ENCODE results near the gene PRKAR1A.

Gene PRKAR1A

GRCh38 chr17:68512247-68512959 is at the start of gene PRKAR1A:
Gene PRKAR1A (plus strand): TSS chr17:68512430. CDS start chr17:68515400, 2,970 bp downstream.
- DNase-seq (ENCODE audit: extremely low spot score): peak; percentile 95
- POLR2A ChIA-PET: interaction anchor here (0.7 to 1.8 kb wide), 15 partner anchors 10 to 265 kb away, joined by 3 to 15 read pairs (median 4); partner anchors contain the start of genes AMZ2 and FAM20A
- TF ChIP-seq, protein P1, sequence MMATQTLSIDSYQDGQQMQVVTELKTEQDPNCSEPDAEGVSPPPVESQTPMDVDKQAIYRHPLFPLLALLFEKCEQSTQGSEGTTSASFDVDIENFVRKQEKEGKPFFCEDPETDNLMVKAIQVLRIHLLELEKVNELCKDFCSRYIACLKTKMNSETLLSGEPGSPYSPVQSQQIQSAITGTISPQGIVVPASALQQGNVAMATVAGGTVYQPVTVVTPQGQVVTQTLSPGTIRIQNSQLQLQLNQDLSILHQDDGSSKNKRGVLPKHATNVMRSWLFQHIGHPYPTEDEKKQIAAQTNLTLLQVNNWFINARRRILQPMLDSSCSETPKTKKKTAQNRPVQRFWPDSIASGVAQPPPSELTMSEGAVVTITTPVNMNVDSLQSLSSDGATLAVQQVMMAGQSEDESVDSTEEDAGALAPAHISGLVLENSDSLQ (IDR thresholded peaks at IDR 0.05): peak; percentile 34; the same call in 1 of the 2 replicates
- TF ChIP-seq SP1 (IDR thresholded peaks at IDR 0.05): no peak
- no peak for TF ChIP-seq ZNF384 (IDR thresholded peaks at IDR 0.05)
- no peak for TF ChIP-seq FOXK2 (IDR thresholded peaks at IDR 0.05)
- CTCF ChIA-PET: interaction anchor here (0.9 kb wide), 1 partner anchor 24 kb away, joined by 5 read pairs; no protein-coding TSS in a partner anchor

GRCh38 chr17:68463211-68464019 is 48.8 kb upstream of the PRKAR1A start:
- no peak for DNase-seq (ENCODE audit: extremely low spot score)
- ChIA-PET POLR2A (no interaction called here), CTCF (no interaction called here)
- TF ChIP-seq CTBP1 (IDR thresholded peaks at IDR 0.05; ENCODE audit: borderline replicate concordance) (no peak), ARNT (IDR thresholded peaks at IDR 0.05) (no peak), L3MBTL2 (conservative IDR thresholded peaks at IDR 0.05) (no peak), ZNF384 (IDR thresholded peaks at IDR 0.05) (no peak)

GRCh38 chr17:68468334-68468733 is 43.9 kb upstream of the PRKAR1A start:
- ChIA-PET POLR2A (interaction anchor here (0.7 to 2.3 kb wide), 3 partner anchors 10 to 44 kb away, joined by 3 to 7 read pairs (median 4); partner anchors contain the start of gene PRKAR1A), CTCF (interaction anchor here (0.7 kb wide), 1 partner anchor 150 kb away, joined by 3 read pairs; no protein-coding TSS in a partner anchor)
- TF ChIP-seq L3MBTL2 (conservative IDR thresholded peaks at IDR 0.05) (no peak), HDGF (IDR thresholded peaks at IDR 0.05; ENCODE audit: borderline replicate concordance) (no peak), BHLHE40 (IDR thresholded peaks at IDR 0.05; ENCODE audit: borderline replicate concordance) (no peak), TARDBP (IDR thresholded peaks at IDR 0.05) (no peak), ELF4 (IDR thresholded peaks at IDR 0.05) (no peak), CTBP1 (IDR thresholded peaks at IDR 0.05; ENCODE audit: borderline replicate concordance) (no peak), ZNF384 (IDR thresholded peaks at IDR 0.05) (no peak), FOXA1 (IDR thresholded peaks at IDR 0.05) (no peak), FOXK2 (IDR thresholded peaks at IDR 0.05) (no peak), NFRKB (IDR thresholded peaks at IDR 0.05) (no peak)
- TF ChIP-seq, protein P1 (IDR thresholded peaks at IDR 0.05): no peak
- DNase-seq (ENCODE audit: extremely low spot score): no peak

DNA sequence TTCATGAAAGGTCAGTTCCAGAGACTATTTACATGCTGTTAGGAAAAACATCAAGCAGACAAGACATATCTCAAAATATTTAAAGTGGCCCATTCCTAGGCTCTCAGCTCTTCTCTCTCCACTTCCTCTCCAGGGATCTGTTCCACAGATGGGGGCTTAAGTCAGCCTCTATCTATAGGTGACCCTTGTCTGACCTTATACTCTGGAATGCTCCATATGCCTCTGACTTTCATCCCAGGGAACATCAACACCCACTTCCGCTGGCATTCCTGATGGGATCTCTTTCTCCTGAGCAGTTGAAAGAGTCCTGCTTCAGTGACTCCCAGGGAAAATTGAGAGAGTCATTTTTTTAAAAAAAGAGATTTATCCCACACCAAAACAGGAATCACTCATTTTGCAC is 43.4 kb upstream of the PRKAR1A start:
- POLR2A ChIA-PET: interaction anchor here (2.3 kb wide), 1 partner anchor 44 kb away, joined by 7 read pairs; the partner anchor contains the start of gene PRKAR1A
- DNase-seq (ENCODE audit: extremely low spot score): no peak
- CTCF ChIA-PET: no interaction called here
- no peak for TF ChIP-seq SUZ12 (IDR thresholded peaks at IDR 0.05)
- TF ChIP-seq TARDBP (IDR thresholded peaks at IDR 0.05): no peak
- no peak for TF ChIP-seq ELF4 (IDR thresholded peaks at IDR 0.05)
- no peak for TF ChIP-seq FOXM1 (IDR thresholded peaks at IDR 0.05; ENCODE audit: borderline replicate concordance)
- no peak for TF ChIP-seq CTBP1 (IDR thresholded peaks at IDR 0.05; ENCODE audit: borderline replicate concordance)
- no peak for TF ChIP-seq L3MBTL2 (conservative IDR thresholded peaks at IDR 0.05)
- TF ChIP-seq NFRKB (IDR thresholded peaks at IDR 0.05): no peak
- TF ChIP-seq BHLHE40 (IDR thresholded peaks at IDR 0.05; ENCODE audit: borderline replicate concordance): no peak
- TF ChIP-seq ARNT (IDR thresholded peaks at IDR 0.05): no peak
- no peak for TF ChIP-seq FOXK2 (IDR thresholded peaks at IDR 0.05)
- TF ChIP-seq FOXA1 (IDR thresholded peaks at IDR 0.05): no peak
- no peak for TF ChIP-seq ZNF384 (IDR thresholded peaks at IDR 0.05)
- TF ChIP-seq, protein P1 (IDR thresholded peaks at IDR 0.05): no peak
- TF ChIP-seq HDGF (IDR thresholded peaks at IDR 0.05; ENCODE audit: borderline replicate concordance): no peak
- no peak for TF ChIP-seq SP1 (IDR thresholded peaks at IDR 0.05)
- TF ChIP-seq LEF1 (IDR thresholded peaks at IDR 0.05; ENCODE audit: borderline replicate concordance): no peak

DNA sequence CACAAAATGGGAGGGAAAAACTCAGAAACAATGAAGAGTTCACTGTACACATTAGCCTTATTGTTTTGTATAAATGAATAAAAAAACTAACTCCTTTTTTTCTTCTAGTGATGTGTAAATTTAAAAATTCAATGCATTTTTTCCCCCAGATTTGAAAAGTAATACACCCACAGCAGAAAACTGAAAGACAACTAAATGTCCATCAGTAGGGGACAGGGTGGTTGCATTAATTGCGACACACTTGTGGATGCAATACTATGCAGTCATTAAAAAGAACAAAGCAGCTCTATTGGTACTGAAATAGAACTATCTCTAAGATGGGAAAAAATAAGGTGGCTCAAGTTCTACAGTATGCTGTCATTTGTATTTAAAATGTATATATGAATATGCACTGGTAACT is 41.3 kb upstream of the PRKAR1A start:
- DNase-seq (ENCODE audit: extremely low spot score): no peak
- POLR2A ChIA-PET: no interaction called here
- TF ChIP-seq HDGF (IDR thresholded peaks at IDR 0.05; ENCODE audit: borderline replicate concordance): no peak
- no peak for TF ChIP-seq ZNF384 (IDR thresholded peaks at IDR 0.05)
- CTCF ChIA-PET: no interaction called here

DNA sequence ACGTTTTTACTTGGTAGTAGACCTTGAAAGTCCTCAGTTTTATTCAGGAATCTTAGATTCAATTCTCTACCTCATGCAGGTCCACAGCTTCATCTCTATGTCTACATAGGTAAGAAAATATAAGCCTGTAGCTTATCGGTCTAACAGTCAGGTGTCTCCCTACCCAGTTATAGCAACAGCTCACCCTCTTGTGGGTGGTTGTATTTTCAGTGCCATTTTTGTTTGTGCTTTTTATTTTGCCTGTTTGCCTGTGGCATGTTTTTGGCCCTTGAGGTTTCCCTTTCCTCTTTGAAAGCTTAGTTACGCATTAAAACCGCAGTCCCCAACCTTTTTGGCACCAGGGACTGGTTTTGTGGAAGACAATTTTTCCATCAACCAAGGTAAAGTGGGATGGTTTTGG is 31.3 kb upstream of the PRKAR1A start:
- no peak for DNase-seq (ENCODE audit: extremely low spot score)
- POLR2A ChIA-PET: no interaction called here
- TF ChIP-seq L3MBTL2 (conservative IDR thresholded peaks at IDR 0.05) (no peak), TARDBP (IDR thresholded peaks at IDR 0.05) (no peak), LEF1 (IDR thresholded peaks at IDR 0.05; ENCODE audit: borderline replicate concordance) (no peak), FOXA1 (IDR thresholded peaks at IDR 0.05) (no peak), FOXM1 (IDR thresholded peaks at IDR 0.05; ENCODE audit: borderline replicate concordance) (no peak), HDGF (IDR thresholded peaks at IDR 0.05; ENCODE audit: borderline replicate concordance) (no peak), NFRKB (IDR thresholded peaks at IDR 0.05) (no peak), SUZ12 (IDR thresholded peaks at IDR 0.05) (no peak), ARNT (IDR thresholded peaks at IDR 0.05) (no peak), FOXK2 (IDR thresholded peaks at IDR 0.05) (no peak), ELF4 (IDR thresholded peaks at IDR 0.05) (no peak)
- TF ChIP-seq, protein P1 (IDR thresholded peaks at IDR 0.05): no peak
- CTCF ChIA-PET: no interaction called here
